Measurements from ENCODE around the gene ZBTB7B. TPM values are rescaled to one million over a fixed set of nuclear protein-coding genes. Genes with fewer than 3 reads are reported as not detected.

The ZBTB7B gene
- total and polyA plus RNA-seq, 9 of the 15 experiments (the other 6 are each of a cell fraction or from before 2014, with no cell fraction given): 0.04 to 46.5 (median 15.2) TPM

GRCh38 chr1:154998818-154999570 is 3.6 kb upstream of the ZBTB7B start (continued):
- no peak for TF ChIP-seq MGA (IDR thresholded peaks at IDR 0.05)
- no peak for TF ChIP-seq RBBP5 (IDR thresholded peaks at IDR 0.05; ENCODE audit: borderline replicate concordance, insufficient read depth, low read length, poor library complexity, severe bottlenecking)
- TF ChIP-seq E2F3 (CRISPR knock-in tag; IDR thresholded peaks at IDR 0.05): no peak
- no peak for TF ChIP-seq ZNF253 (CRISPR knock-in tag; conservative IDR thresholded peaks at IDR 0.05)
- TF ChIP-seq POLR3G (IDR thresholded peaks at IDR 0.05; ENCODE audit: extremely low read depth, insufficient read length, insufficient replicate concordance): no peak
- TF ChIP-seq CC2D1A (IDR thresholded peaks at IDR 0.05): peak; percentile 23; the same call in 1 of the 2 replicates
- TF ChIP-seq TAF7 (tag; IDR thresholded peaks at IDR 0.05): no peak
- TF ChIP-seq CBX2 (IDR thresholded peaks at IDR 0.05; ENCODE audit: insufficient read depth, low read length, poor library complexity, severe bottlenecking): no peak
- peak; percentile 85 for TF ChIP-seq BRD9 (IDR thresholded peaks at IDR 0.05; ENCODE audit: low read depth, partially characterized antibody)
- TF ChIP-seq HNRNPK (IDR thresholded peaks at IDR 0.05; ENCODE audit: low read depth, low read length, poor library complexity, severe bottlenecking): no peak
- no peak for TF ChIP-seq LARP7 (IDR thresholded peaks at IDR 0.05)
- TF ChIP-seq ZFP91 (CRISPR knock-in tag; IDR thresholded peaks at IDR 0.05): no peak
- peak; percentile 45; the same call in 1 of the 2 replicates for TF ChIP-seq MEF2A (IDR thresholded peaks at IDR 0.05; ENCODE audit: control insufficient read depth, low read depth, low read length)
- TF ChIP-seq SMAD1 (IDR thresholded peaks at IDR 0.05; ENCODE audit: low read depth, low read length, partially characterized antibody): no peak
- no peak for TF ChIP-seq ZNF384 (IDR thresholded peaks at IDR 0.05; ENCODE audit: low read depth, low read length)

Data from K562 (cell line).